Stimulated activated CD8-positive, alpha-beta memory T cell treated with anti-CD3 and anti-CD28 coated beads, Interleukin-15, amount 100 ng/mL, for 48 hours (primary cell): ENCODE measurements around the gene AGPS.

Experiments
- DNase-seq, 2 donors: peaks; one replicate each; pipeline ENCODE4 v3.0.0-alpha.2; 2020; ENCODE audit warnings: low read depth in 2 of 2

AGPS gene

GRCh38 chr2:177528351-177528933 is 135.9 kb downstream of the AGPS start:
- no peak for DNase-seq

GRCh38 chr2:177529166-177529565 is 136.6 kb downstream of the AGPS start:
- DNase-seq: no peak

- DNase-seq: no peak
Observed at GRCh38 chr2:177530561-177530960, 138.0 kb downstream of the AGPS start.

- no peak for DNase-seq
Observed at GRCh38 chr2:177531706-177532105, 139.1 kb downstream of the AGPS start.

- DNase-seq: no peak
Observed at GRCh38 chr2:177532567-177532966, 140.0 kb downstream of the AGPS start.

- DNase-seq: no peak
Observed at GRCh38 chr2:177533253-177533652, 140.7 kb downstream of the AGPS start.

- DNase-seq: no peak
Observed at GRCh38 chr2:177535000-177535399, 142.4 kb downstream of the AGPS start.

GRCh38 chr2:177535958-177536504 is 143.5 kb downstream of the AGPS start:
- DNase-seq: no peak

GRCh38 chr2:177537213-177537612 is 144.6 kb downstream of the AGPS start:
- no peak for DNase-seq

GRCh38 chr2:177537636-177538035 is 145.1 kb downstream of the AGPS start:
- DNase-seq: no peak

- no peak for DNase-seq
Observed at GRCh38 chr2:177538323-177538722, 145.8 kb downstream of the AGPS start.

- no peak for DNase-seq
Observed at GRCh38 chr2:177540283-177540682, 147.7 kb downstream of the AGPS start.

GRCh38 chr2:177541258-177541991 is 148.9 kb downstream of the AGPS start:
- DNase-seq: no peak

- DNase-seq: no peak
Observed at GRCh38 chr2:177542396-177542795, 149.8 kb downstream of the AGPS start.

GRCh38 chr2:177543007-177543760 is 150.6 kb downstream of the AGPS start:
- no peak for DNase-seq

GRCh38 chr2:177545143-177545542 is 152.6 kb downstream of the AGPS start:
- no peak for DNase-seq

- DNase-seq: no peak
Observed at GRCh38 chr2:177545981-177546585, 153.5 kb downstream of the AGPS start.

- DNase-seq: no peak
Observed at GRCh38 chr2:177547122-177547521, 154.5 kb downstream of the AGPS start.

- DNase-seq: no peak
Observed at GRCh38 chr2:177547772-177548171, 155.2 kb downstream of the AGPS start.

- no peak for DNase-seq
Observed at GRCh38 chr2:177548636-177549035, 156.1 kb downstream of the AGPS start.

- no peak for DNase-seq
Observed at GRCh38 chr2:177549171-177549570, 156.6 kb downstream of the AGPS start.
